Measurements from ENCODE around the gene ZNF311.

GRCh38 chr6:29021434-29021833 lies 16.3 kb upstream of the ZNF311 start:
- TF ChIP-seq CBX5 (IDR thresholded peaks at IDR 0.05; ENCODE audit: borderline replicate concordance, low read depth) (no peak), CTCF (IDR thresholded peaks at IDR 0.05 in 2 of 3, conservative IDR thresholded peaks at IDR 0.05 in 1 of 3; ENCODE audit: insufficient read depth in 2 of 3, low read depth in 1 of 3, low read length in 3 of 3) (no peak), ZNF695 (CRISPR knock-in tag; IDR thresholded peaks at IDR 0.05) (no peak)
